Cardiac muscle cell (in vitro differentiated cells and primary cell): ENCODE data around the gene PTPRK. TPM values are rescaled to one million over a fixed set of nuclear protein-coding genes. Genes with fewer than 3 reads are reported as not detected.

Experiments
- DNase-seq, 2 donors: peaks; one replicate each; pipeline versions ENCODE4 v3.0.0 to v3.0.0-alpha.2; 2010 to 2017; ENCODE audit warnings: low read depth in 1 of 2, low spot score in 1 of 2
- H3K27ac ChIP-seq: fragments of 200-600 bp; sonication (generic); 2 replicates; pipeline ENCODE4 v1.5.1; 2016
- H3K27me3 ChIP-seq: fragments of 200-600 bp; sonication (generic); 2 replicates; pipeline ENCODE4 v1.6.0; 2016; ENCODE audit warnings: control low read depth
- H3K36me3 ChIP-seq: fragments of 200-600 bp; sonication (generic); 2 replicates; pipeline ENCODE4 v1.5.1; 2016; ENCODE audit warnings: control low read depth
- H3K4me1 ChIP-seq: fragments of 200-600 bp; sonication (generic); 2 replicates; pipeline ENCODE4 v1.8.1; 2017; ENCODE audit warnings: low read depth, mild to moderate bottlenecking, mixed run types
- H3K4me3 ChIP-seq: fragments of 200-600 bp; sonication (generic); 2 replicates; pipeline ENCODE4 v1.5.1; 2016; ENCODE audit warnings: mild to moderate bottlenecking
- H3K9me3 ChIP-seq: fragments of 200-600 bp; sonication (generic); 2 replicates; pipeline ENCODE4 v1.5.1; 2017; ENCODE audit warnings: low read depth, mild to moderate bottlenecking, control low read depth
- polyA plus RNA-seq: library from polyadenylated mRNA; unstranded; fragments of >200 nt; fragmentation: Nextera tagmentation; extraction: Ambion mirVana; gene quantifications from 2 replicates; pipeline ENCODE4 v1.2.1, GENCODE V29; 2016
- total RNA-seq: library from RNA; depleted of rRNA; stranded (reverse); fragments of >200 nt; gene quantifications from 2 replicates; pipeline ENCODE4 v1.2.3, GENCODE V29; 2016
- TF ChIP-seq, protein P1 (sequence below): IDR thresholded peaks from 2 replicates; pipeline ENCODE4 v1.5.1; 2012; ENCODE audit warnings: low read depth, mild to moderate bottlenecking, low read length

The PTPRK gene
- total and polyA plus RNA-seq, 2 experiments from 2014 or later: 48.3 to 73.1 TPM

DNA sequence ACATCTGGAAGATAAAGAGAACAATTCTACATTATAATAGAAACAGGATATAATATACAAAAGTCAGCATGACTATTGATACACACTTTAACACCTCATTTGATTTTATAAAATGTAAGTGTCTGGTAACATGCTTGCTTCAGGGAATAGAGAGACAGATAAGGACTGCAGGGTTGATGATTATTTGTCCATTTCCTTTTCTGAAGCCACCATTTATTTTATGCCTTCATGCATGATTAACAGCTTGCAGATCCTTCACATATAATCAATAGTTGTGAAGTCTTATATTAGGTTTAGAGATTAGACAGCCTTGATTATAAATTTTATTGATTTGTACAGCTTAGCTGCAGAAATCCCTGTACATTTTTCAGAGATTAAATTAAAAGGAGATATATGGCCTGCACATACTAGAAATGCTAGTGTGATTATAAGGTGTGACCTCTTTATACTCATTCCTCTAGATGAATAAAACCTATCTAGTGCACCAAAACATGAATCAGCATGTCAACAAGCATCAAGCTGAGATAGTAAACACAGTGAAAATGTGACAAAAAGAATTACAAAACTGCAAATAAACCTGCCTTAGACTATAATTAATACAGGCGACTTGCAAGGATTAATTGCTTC is 420.7 kb downstream of the PTPRK start:
- Histone ChIP-seq H3K27ac (no peak overlapping the region), H3K36me3 (no peaks in the 10 kb centered on the region), H3K9me3 (no peaks in the 10 kb centered on the region), H3K27me3 (no peaks in the 10 kb centered on the region), H3K4me3 (no peak overlapping the region), H3K4me1 (peaks cover 19% of the 10 kb centered on the region)
- no peak for DNase-seq
- TF ChIP-seq, protein P1, sequence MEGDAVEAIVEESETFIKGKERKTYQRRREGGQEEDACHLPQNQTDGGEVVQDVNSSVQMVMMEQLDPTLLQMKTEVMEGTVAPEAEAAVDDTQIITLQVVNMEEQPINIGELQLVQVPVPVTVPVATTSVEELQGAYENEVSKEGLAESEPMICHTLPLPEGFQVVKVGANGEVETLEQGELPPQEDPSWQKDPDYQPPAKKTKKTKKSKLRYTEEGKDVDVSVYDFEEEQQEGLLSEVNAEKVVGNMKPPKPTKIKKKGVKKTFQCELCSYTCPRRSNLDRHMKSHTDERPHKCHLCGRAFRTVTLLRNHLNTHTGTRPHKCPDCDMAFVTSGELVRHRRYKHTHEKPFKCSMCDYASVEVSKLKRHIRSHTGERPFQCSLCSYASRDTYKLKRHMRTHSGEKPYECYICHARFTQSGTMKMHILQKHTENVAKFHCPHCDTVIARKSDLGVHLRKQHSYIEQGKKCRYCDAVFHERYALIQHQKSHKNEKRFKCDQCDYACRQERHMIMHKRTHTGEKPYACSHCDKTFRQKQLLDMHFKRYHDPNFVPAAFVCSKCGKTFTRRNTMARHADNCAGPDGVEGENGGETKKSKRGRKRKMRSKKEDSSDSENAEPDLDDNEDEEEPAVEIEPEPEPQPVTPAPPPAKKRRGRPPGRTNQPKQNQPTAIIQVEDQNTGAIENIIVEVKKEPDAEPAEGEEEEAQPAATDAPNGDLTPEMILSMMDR: no peak

- Histone ChIP-seq H3K4me3 (no peak overlapping the region), H3K27ac (no peak overlapping the region), H3K27me3 (no peaks in the 10 kb centered on the region), H3K36me3 (no peaks in the 10 kb centered on the region), H3K4me1 (peaks cover 19% of the 10 kb centered on the region), H3K9me3 (no peaks in the 10 kb centered on the region)
- peak in 1 of 2 donors; percentile 26 for DNase-seq
- TF ChIP-seq, protein P1: no peak
Observed at GRCh38 chr6:128098000-128098581, 422.3 kb downstream of the PTPRK start.

DNA sequence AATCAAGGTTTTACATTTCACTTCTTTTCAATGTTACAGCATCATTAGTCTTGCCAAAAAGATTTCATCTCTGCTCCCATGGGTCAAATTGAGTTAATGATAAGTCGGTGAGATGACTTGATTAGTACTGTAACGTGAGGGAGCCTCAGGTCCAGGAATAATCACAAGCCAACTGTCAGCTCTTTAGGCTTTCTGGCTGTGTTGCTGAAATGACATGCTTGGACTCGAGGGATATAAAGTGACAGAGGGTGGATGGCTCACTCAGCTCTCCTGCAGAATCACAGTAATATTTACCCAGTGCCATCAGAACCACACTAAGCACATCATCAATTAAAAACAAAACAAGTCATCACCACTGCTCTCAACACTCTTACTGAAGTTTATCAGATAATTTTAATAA is 423.4 kb downstream of the PTPRK start:
- Histone ChIP-seq H3K36me3 (no peaks in the 10 kb centered on the region), H3K27ac (no peak overlapping the region), H3K4me3 (no peak overlapping the region), H3K4me1 (peaks cover 19% of the 10 kb centered on the region), H3K27me3 (no peaks in the 10 kb centered on the region), H3K9me3 (no peaks in the 10 kb centered on the region)
- TF ChIP-seq, protein P1: no peak
- DNase-seq: no peak

DNA sequence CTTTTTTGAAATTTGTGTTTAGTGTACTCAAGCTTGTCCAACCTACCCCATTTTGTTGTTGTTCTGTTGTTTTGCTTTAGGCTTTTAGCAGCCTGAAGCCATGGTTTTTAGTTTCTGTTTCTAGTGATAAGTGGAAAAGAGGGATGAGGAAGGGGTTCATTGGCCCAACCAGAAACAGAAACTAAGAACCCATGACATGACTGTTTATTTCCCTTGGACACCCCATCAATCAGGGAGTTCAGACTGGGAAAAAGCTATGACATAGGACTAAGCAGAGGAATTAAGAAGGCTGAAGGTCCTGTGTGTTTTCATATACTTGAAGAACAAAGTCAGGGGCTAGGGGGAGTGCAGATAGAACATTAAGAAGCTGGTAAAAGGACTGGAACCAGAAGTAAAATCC is 425.0 kb downstream of the PTPRK start:
- TF ChIP-seq, protein P1: no peak
- Histone ChIP-seq H3K4me3 (no peak overlapping the region), H3K27me3 (no peaks in the 10 kb centered on the region), H3K9me3 (no peaks in the 10 kb centered on the region), H3K36me3 (no peaks in the 10 kb centered on the region), H3K27ac (no peak overlapping the region), H3K4me1 (peaks cover 19% of the 10 kb centered on the region)
- DNase-seq: no peak

GRCh38 chr6:128079021-128079420 is 441.4 kb downstream of the PTPRK start:
- Histone ChIP-seq H3K36me3 (peaks cover 34% of the 10 kb centered on the region), H3K27ac (no peak overlapping the region), H3K27me3 (no peaks in the 10 kb centered on the region), H3K9me3 (no peaks in the 10 kb centered on the region), H3K4me1 (no peaks in the 10 kb centered on the region), H3K4me3 (no peak overlapping the region)
- no peak for DNase-seq
- TF ChIP-seq, protein P1: no peak
